T-cell (primary cell): ENCODE results near the gene BMAL2. TPM values are rescaled to one million over a fixed set of nuclear protein-coding genes. Genes with fewer than 3 reads are reported as not detected.

Experiments used
- ATAC-seq, 4 experiments: fragments of 200-7000 bp in 3 of 4; fragments of 150-1000 bp in 1 of 4; cut with Tn5 transposase; replicated peaks in 1 of 4; 1 replicate in 3 of 4; 2 replicates in 1 of 4; pipeline ENCODE4 v1.10.0; 2021; ENCODE audit warnings: moderate library complexity in 3 of 4, mild to moderate bottlenecking in 2 of 4, moderate number of reproducible peaks in 1 of 4
- CTCF ChIA-PET, 2 donors: fragments of 300-600 bp; sonication (Branson Sonifier 250); formaldehyde crosslinking; loops; one replicate each; lab custom pipeline; 2022; ENCODE audit warnings: antibody characterized with exemption in 2 of 2; lab: Charles Lee
- POLR2A ChIA-PET, 2 donors: fragments of 300-600 bp; sonication (Branson Sonifier 250); formaldehyde crosslinking; loops; one replicate each; lab custom pipeline; 2022; ENCODE audit warnings: antibody characterized with exemption in 2 of 2; lab: Charles Lee
- DNase-seq, 35 experiments: peaks; one replicate each; pipeline versions ENCODE4 v3.0.0 to v3.0.0-alpha.2; 2013 to 2023
- H3K27ac ChIP-seq: one replicate; pipeline ENCODE4 v1.5.1; 2013; ENCODE audit warnings: low read length
- H3K27me3 ChIP-seq, 2 experiments: replicated peaks in 1 of 2; 1 replicate in 1 of 2; 2 replicates in 1 of 2; pipeline versions ENCODE4 v1.6.1 to v1.7.0; 2013; ENCODE audit warnings: low read length in 1 of 2, mixed read lengths in 1 of 2; ENCODE audit not compliant: control insufficient read depth in 2 of 2, insufficient read depth in 2 of 2; ENCODE audit errors: extremely low read depth in 1 of 2
- H3K36me3 ChIP-seq, 2 donors: 1 replicate in 1 of 2; 2 replicates in 1 of 2; pipeline versions ENCODE4 v1.6.1 to v1.7.0; 2013; ENCODE audit warnings: low read length in 1 of 2; ENCODE audit not compliant: control insufficient read depth in 2 of 2, insufficient read depth in 1 of 2; ENCODE audit errors: extremely low read depth in 1 of 2
- H3K4me1 ChIP-seq, 2 experiments: 1 replicate in 1 of 2; 2 replicates in 1 of 2; pipeline versions ENCODE4 v1.6.1 to v1.7.0; 2013; ENCODE audit warnings: low read length in 2 of 2, mixed read lengths in 1 of 2; ENCODE audit not compliant: insufficient read depth in 2 of 2, control insufficient read depth in 1 of 2; ENCODE audit errors: extremely low read depth in 1 of 2
- H3K4me3 ChIP-seq, 2 donors: 1 replicate in 1 of 2; 2 replicates in 1 of 2; pipeline versions ENCODE4 v1.5.1 to v1.7.0; 2013; ENCODE audit warnings: mild to moderate bottlenecking in 2 of 2, low read length in 1 of 2, moderate library complexity in 1 of 2; ENCODE audit not compliant: control insufficient read depth in 1 of 2; ENCODE audit errors: extremely low read depth in 1 of 2
- H3K9me3 ChIP-seq: 2 replicates; pipeline ENCODE4 v1.7.0; 2013
- H3K27ac Mint-ChIP-seq, 2 donors: one replicate each; pipeline ENCODE4 v1.8.0; 2020 to 2021; ENCODE audit warnings: mild to moderate bottlenecking in 2 of 2, mixed read lengths in 2 of 2
- H3K27me3 Mint-ChIP-seq, 2 donors: one replicate each; pipeline ENCODE4 v1.8.0; 2021 to 2022; ENCODE audit warnings: mixed read lengths in 2 of 2
- H3K36me3 Mint-ChIP-seq: one replicate; pipeline ENCODE4 v1.8.0; 2021; ENCODE audit warnings: mixed read lengths
- H3K4me1 Mint-ChIP-seq, 3 donors: one replicate each; pipeline ENCODE4 v1.8.0; 2020 to 2022; ENCODE audit warnings: mixed read lengths in 3 of 3, mild to moderate bottlenecking in 1 of 3
- H3K4me3 Mint-ChIP-seq, 3 donors: one replicate each; pipeline ENCODE4 v1.8.0; 2020 to 2022; ENCODE audit warnings: mild to moderate bottlenecking in 3 of 3, mixed read lengths in 3 of 3, moderate library complexity in 3 of 3
- H3K9me3 Mint-ChIP-seq, 3 donors: one replicate each; pipeline ENCODE4 v1.8.0; 2020 to 2022; ENCODE audit warnings: mixed read lengths in 3 of 3
- WGBS: methylation state at CpG from one replicate; pipeline ENCODE4 v1.1.5; 2013; ENCODE audit warnings: missing lambda C conversion rate; ENCODE audit not compliant: insufficient coverage; 5-methylcytosine and 5-hydroxymethylcytosine counted together
- total RNA-seq, 35 experiments: library from RNA in 6 of 35; stranded (reverse) in 6 of 35; fragments of 120-200 nt in 1 of 35; gene quantifications; one replicate each; pipeline versions ENCODE4 v1.2.1 to v1.2.4 and lab custom pipeline; 2013 to 2026

Gene BMAL2
- total RNA-seq, 5 donors from 2014 or later (not counting 1 experiment from before 2014, with no cell fraction given), result 0.28 to 1.2 (median 0.70) TPM

DNA sequence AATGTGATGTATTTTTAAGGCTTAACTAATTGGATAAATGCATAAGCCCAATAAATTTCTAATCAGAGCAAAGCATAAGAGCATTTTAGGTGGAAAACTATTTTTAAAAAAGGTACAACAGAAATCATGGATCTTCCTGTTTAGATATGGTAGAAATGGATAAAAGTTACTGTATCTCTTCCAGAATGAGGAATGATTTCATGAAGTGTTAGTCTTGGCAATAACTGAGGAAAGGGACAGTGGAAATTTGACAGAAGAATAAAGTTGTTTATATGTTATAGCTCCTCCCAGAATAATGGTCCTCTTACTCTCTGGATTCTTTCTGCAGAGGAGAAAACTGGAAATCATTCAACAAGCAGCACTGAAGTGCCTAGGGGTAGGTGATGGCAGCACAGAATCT, 32.4 kb upstream of the BMAL2 start:
- no peaks in the 10 kb centered on the region for H3K9me3 ChIP-seq
- Mint-ChIP-seq H3K4me3 (no peak overlapping the region), H3K27ac (peak overlapping the region in 1 of 2 donors; percentile 59), H3K27me3 (no peaks in the 10 kb centered on the region), H3K4me1 (peaks cover 0 to 6% (median 0%) of the 10 kb centered on the region in 3 donors), H3K9me3 (no peaks in the 10 kb centered on the region), H3K36me3 (peaks cover 30% of the 10 kb centered on the region)
- CTCF ChIA-PET, result interaction anchor here in 1 of 2 donors (1.1 kb wide), 1 partner anchor 10 kb away, joined by 3 read pairs; no protein-coding TSS in a partner anchor
- H3K27me3 ChIP-seq, result no peaks in the 10 kb centered on the region
- ATAC-seq (no peak), DNase-seq (no peak)
- H3K4me3 ChIP-seq, result no peak overlapping the region
- no peak overlapping the region for H3K27ac ChIP-seq
- POLR2A ChIA-PET, result no interaction called here
- no peaks in the 10 kb centered on the region for H3K4me1 ChIP-seq
- H3K36me3 ChIP-seq, result peaks cover 0 to 22% of the 10 kb centered on the region in 2 donors

DNA sequence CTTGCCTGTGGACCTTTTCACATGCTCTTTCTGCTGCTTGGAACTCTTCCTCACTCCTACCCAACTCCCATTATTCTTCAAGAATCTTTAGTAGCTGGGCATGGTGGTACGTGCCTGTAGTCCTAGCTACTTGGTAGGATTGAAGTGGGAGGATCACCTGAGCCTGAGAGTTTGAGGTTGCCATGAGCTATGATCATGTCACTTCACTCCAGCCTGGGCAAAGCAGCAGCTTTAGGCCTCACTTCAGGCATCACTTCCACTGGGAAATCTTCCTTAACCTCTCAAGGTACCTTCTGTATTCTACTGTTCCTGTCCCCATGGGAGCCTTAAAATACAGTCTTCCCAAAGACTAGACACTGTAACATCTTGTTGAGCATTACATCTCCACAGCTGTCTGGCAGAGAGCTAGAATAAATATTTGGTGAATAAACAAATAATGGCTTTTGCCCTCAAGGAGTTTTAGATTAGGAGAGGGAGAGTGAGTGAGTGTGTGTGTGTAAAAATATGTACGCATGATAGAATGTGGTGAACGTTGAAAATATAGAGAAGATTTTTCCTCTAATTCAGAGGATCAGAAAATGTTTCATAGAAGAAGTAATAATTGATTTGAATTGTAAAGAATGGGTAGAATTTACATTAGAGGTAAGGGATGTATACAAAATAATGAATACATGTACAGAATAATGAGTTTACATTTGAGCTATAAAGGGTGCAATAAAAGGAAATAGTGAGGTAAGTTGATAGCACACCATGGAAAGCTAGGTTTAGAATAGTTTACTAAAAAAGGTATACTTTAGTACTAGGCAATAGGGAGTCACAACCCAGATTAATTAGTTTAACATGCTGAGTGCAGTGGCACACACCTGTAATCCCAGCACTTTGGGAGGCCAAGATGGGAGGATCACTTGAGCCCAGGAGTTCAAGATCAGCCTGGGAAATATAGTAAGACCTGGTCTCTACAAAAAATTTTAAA, 29.2 kb upstream of the BMAL2 start:
- H3K4me1 ChIP-seq, result no peaks in the 10 kb centered on the region
- H3K36me3 ChIP-seq, result peaks cover 0 to 17% of the 10 kb centered on the region in 2 donors
- H3K36me3 Mint-ChIP-seq, result peaks cover 22% of the 10 kb centered on the region
- no peaks in the 10 kb centered on the region for H3K9me3 ChIP-seq
- ATAC-seq (no peak), DNase-seq (no peak)
- no peaks in the 10 kb centered on the region for H3K27me3 ChIP-seq
- no peaks in the 10 kb centered on the region for H3K27me3 Mint-ChIP-seq
- H3K9me3 Mint-ChIP-seq, result no peaks in the 10 kb centered on the region
- H3K27ac ChIP-seq, result no peak overlapping the region
- peak overlapping the region; percentile 18 to 50 for H3K27ac Mint-ChIP-seq
- no peaks in the 10 kb centered on the region for H3K4me1 Mint-ChIP-seq
- no peak overlapping the region for H3K4me3 Mint-ChIP-seq
- no peak overlapping the region for H3K4me3 ChIP-seq
- ChIA-PET POLR2A (no interaction called here), CTCF (interaction anchor here (0.6 to 5.6 kb wide), 9 partner anchors 11 to 446 kb away, joined by 3 to 89 read pairs (median 4); partner anchors contain the start of gene TM7SF3 (in 1 of the 2))
- 100% methylated on average over 2 of the region's 3 CpGs for WGBS

DNA sequence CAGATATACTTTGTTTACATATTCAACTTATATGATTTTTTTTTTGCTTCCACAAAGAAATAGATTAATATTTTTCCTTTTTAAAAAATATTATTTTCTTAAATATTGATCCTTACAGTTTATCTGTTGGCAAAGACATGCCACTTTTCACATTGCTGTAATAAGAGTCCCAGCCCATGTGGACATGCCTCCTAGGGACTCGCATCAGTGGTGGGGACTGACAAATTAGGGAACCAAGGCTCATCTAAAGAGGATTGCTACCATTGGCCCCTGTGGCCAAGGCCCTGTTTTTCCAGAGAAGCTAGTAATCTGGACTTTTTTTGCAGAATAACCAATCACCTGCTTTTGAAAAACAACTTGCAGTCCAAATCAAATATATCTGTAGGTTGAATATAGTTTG, 27.8 kb upstream of the BMAL2 start:
- H3K27me3 Mint-ChIP-seq, result no peaks in the 10 kb centered on the region
- no peaks in the 10 kb centered on the region for H3K4me1 Mint-ChIP-seq
- peaks cover 2 to 21% of the 10 kb centered on the region in 2 donors for H3K36me3 ChIP-seq
- no peaks in the 10 kb centered on the region for H3K4me1 ChIP-seq
- POLR2A ChIA-PET, result no interaction called here
- WGBS, result 100% methylated on average over 1 of the region's 1 CpG
- no peak overlapping the region for H3K4me3 ChIP-seq
- H3K27me3 ChIP-seq, result no peaks in the 10 kb centered on the region
- H3K9me3 Mint-ChIP-seq, result no peaks in the 10 kb centered on the region
- DNase-seq (no peak), ATAC-seq (no peak)
- H3K4me3 Mint-ChIP-seq, result no peak overlapping the region
- H3K27ac ChIP-seq, result no peak overlapping the region
- peak overlapping the region in 1 of 2 donors; percentile 41 for H3K27ac Mint-ChIP-seq
- CTCF ChIA-PET, result interaction anchor here (0.6 to 5.6 kb wide), 13 partner anchors 10 to 471 kb away, joined by 3 to 89 read pairs (median 5); partner anchors contain the start of genes ITPR2 (in 1 of the 2), MED21 (in 1 of the 2) and TM7SF3 (in 1 of the 2)
- H3K36me3 Mint-ChIP-seq, result peaks cover 20% of the 10 kb centered on the region
- no peaks in the 10 kb centered on the region for H3K9me3 ChIP-seq

DNA sequence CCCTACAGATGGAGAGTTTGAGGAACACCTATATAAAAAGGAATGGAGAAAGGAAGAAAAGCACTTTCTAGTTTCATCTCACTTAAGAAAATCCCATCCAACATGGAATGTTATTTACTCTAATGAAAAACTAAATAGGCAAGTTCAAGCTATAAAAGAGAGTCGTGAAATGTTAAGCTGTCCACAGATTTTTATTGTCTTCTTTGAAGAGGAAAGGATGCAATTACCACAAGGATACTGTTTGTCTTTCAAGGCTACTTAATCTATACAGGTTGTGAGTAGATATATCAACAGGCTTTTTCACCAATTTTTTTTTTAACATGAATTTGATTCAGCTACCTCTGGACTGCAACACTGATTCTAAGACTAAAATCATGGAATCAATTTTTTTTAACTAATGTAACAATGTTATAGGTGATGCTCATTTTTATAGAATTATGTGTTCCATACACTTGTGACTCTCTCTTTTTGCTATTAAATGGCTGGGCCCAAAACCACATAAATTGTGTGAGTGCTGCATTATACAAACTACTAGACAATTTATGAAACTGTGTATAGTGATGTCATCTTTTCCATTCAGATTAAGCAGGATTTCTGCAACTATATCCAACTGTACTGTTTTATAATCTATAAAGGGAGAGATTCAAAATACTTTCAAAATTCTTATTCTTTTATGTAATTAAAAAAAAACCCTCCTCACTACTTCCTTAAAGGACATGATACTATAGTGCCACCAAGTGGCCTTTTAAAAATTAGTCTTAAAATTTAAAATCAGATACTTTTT, 26.8 kb upstream of the BMAL2 start:
- peaks cover 4 to 23% of the 10 kb centered on the region in 2 donors for H3K36me3 ChIP-seq
- H3K9me3 Mint-ChIP-seq, result no peaks in the 10 kb centered on the region
- no peak overlapping the region for H3K4me3 Mint-ChIP-seq
- H3K27ac Mint-ChIP-seq, result peak overlapping the region; percentile 29 to 45
- ChIA-PET CTCF (interaction anchor here (0.6 to 5.6 kb wide), 44 partner anchors 9 to 1350 kb away, joined by 3 to 89 read pairs (median 4); partner anchors contain the start of genes ITPR2 (in 1 of the 2), MED21 (in 1 of the 2), STK38L (in 1 of the 2) and TM7SF3 (in 1 of the 2)), POLR2A (interaction anchor here (0.6 to 1.2 kb wide), 4 partner anchors 81 to 1190 kb away, joined by 3 read pairs; no protein-coding TSS in a partner anchor)
- peak in 1 of 4 experiments; percentile 42 for ATAC-seq
- no CpG with 5 or more reads among the region's 1 CpG for WGBS
- DNase-seq, result peak in 1 of 35 experiments; percentile 61
- no peak overlapping the region for H3K27ac ChIP-seq
- H3K4me3 ChIP-seq, result no peak overlapping the region
- H3K4me1 ChIP-seq, result no peaks in the 10 kb centered on the region
- H3K9me3 ChIP-seq, result no peaks in the 10 kb centered on the region
- H3K4me1 Mint-ChIP-seq, result no peaks in the 10 kb centered on the region
- H3K27me3 ChIP-seq, result no peaks in the 10 kb centered on the region
- H3K27me3 Mint-ChIP-seq, result no peaks in the 10 kb centered on the region
- H3K36me3 Mint-ChIP-seq, result peaks cover 21% of the 10 kb centered on the region

DNA sequence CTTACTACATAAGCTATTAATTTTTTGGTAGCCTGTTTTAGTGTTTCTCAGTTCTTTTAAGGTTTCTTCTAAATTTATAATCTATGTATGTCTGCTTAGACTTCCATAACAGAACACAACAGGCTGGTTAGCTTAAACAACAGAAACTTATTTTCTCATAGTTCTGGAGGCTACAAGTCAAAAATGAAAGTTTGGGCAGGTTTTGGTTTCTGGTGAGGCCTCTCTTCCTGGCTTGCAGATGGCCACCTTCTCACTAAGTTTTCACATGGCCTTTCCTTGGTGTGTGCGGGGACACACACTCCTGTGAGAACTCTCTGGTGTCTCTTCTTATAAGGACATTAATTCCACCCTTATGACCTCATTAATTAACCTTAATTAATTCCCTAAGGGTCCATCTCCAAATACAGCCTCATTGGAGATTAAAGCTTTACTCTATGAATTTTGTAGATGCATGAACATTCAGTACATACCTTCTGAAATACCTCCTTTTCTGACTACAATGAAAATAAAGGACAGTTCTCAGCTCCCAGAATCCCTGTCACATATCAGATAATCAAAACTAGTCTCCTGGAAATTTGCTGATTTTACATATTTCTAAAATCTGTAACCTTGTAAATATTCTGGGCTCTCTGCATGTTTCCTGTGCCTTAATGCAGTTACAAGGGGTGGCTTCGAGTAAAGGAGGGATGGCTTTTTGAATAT, 23.2 kb upstream of the BMAL2 start:
- no peak overlapping the region for H3K27ac Mint-ChIP-seq
- no peaks in the 10 kb centered on the region for H3K4me1 Mint-ChIP-seq
- ATAC-seq, result no peak
- Histone ChIP-seq H3K9me3 (no peaks in the 10 kb centered on the region), H3K4me3 (no peak overlapping the region), H3K27me3 (no peaks in the 10 kb centered on the region), H3K27ac (no peak overlapping the region), H3K4me1 (no peaks in the 10 kb centered on the region), H3K36me3 (peaks cover 12 to 25% of the 10 kb centered on the region in 2 donors)
- POLR2A ChIA-PET, result no interaction called here
- CTCF ChIA-PET, result interaction anchor here (0.6 to 1.2 kb wide), 3 partner anchors 17 to 424 kb away, joined by 3 to 5 read pairs (median 4); no protein-coding TSS in a partner anchor
- peaks cover 23% of the 10 kb centered on the region for H3K36me3 Mint-ChIP-seq
- no peaks in the 10 kb centered on the region for H3K27me3 Mint-ChIP-seq
- H3K9me3 Mint-ChIP-seq, result no peaks in the 10 kb centered on the region
- DNase-seq, result no peak
- H3K4me3 Mint-ChIP-seq, result no peak overlapping the region
- WGBS, result 100% methylated on average over 1 of the region's 2 CpGs
